Measurements from ENCODE around the gene VASH1. TPM values are rescaled to one million over a fixed set of nuclear protein-coding genes. Genes with fewer than 3 reads are reported as not detected.

Gene VASH1
- total and polyA plus RNA-seq, 2 donors from 2014 or later: 4.1 to 14.7 TPM

- TF ChIP-seq, protein P1, sequence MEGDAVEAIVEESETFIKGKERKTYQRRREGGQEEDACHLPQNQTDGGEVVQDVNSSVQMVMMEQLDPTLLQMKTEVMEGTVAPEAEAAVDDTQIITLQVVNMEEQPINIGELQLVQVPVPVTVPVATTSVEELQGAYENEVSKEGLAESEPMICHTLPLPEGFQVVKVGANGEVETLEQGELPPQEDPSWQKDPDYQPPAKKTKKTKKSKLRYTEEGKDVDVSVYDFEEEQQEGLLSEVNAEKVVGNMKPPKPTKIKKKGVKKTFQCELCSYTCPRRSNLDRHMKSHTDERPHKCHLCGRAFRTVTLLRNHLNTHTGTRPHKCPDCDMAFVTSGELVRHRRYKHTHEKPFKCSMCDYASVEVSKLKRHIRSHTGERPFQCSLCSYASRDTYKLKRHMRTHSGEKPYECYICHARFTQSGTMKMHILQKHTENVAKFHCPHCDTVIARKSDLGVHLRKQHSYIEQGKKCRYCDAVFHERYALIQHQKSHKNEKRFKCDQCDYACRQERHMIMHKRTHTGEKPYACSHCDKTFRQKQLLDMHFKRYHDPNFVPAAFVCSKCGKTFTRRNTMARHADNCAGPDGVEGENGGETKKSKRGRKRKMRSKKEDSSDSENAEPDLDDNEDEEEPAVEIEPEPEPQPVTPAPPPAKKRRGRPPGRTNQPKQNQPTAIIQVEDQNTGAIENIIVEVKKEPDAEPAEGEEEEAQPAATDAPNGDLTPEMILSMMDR (IDR thresholded peaks at IDR 0.05; ENCODE audit: borderline replicate concordance, extremely low read depth, insufficient read depth): no peak
- Histone ChIP-seq H3K36me3 (ENCODE audit: control insufficient read depth in 2 of 3, insufficient read depth in 3 of 3, low read length in 3 of 3) (no peaks in the 10 kb centered on the region), H3K27ac (ENCODE audit: low read depth in 2 of 2, low read length in 2 of 2) (no peak overlapping the region), H3K4me1 (ENCODE audit: control insufficient read depth in 2 of 3, insufficient read depth in 2 of 3, low read depth in 1 of 3, low read length in 3 of 3) (peaks cover 0 to 13% (median 0%) of the 10 kb centered on the region in 3 donors), H3K9me3 (ENCODE audit: control insufficient read depth in 2 of 3, insufficient read depth in 1 of 3, low read length in 3 of 3) (no peaks in the 10 kb centered on the region), H3K27me3 (ENCODE audit: control insufficient read depth, insufficient read depth, low read length) (no peaks in the 10 kb centered on the region), H3K9ac (ENCODE audit: low read length in 3 of 3) (peak overlapping the region; percentile 35 to 78 (median 59)), H3K4me3 (ENCODE audit: low read length in 3 of 3) (peak overlapping the region; percentile 36 to 68 (median 46))
- FAIRE-seq: no peak
- peak in 2 of 5 donors; percentile 9 to 68 for DNase-seq
- intact Hi-C loops (cut with DNase I): no loop called here
Measured at GRCh38 chr14:76760331-76761135, 735 bp upstream of the VASH1 start.

GRCh38 chr14:76761960-76762410 is 717 bp downstream of the VASH1 start:
- H3K9me3 ChIP-seq (ENCODE audit: control insufficient read depth in 2 of 3, insufficient read depth in 1 of 3, low read length in 3 of 3): no peaks in the 10 kb centered on the region
- no peaks in the 10 kb centered on the region for H3K36me3 ChIP-seq (ENCODE audit: control insufficient read depth in 2 of 3, insufficient read depth in 3 of 3, low read length in 3 of 3)
- no peaks in the 10 kb centered on the region for H3K27me3 ChIP-seq (ENCODE audit: control insufficient read depth, insufficient read depth, low read length)
- DNase-seq: peak in 3 of 5 donors; percentile 38 to 80 (median 62)
- peak overlapping the region in 2 of 3 donors; percentile 26 to 38 for H3K9ac ChIP-seq (ENCODE audit: low read length in 3 of 3)
- H3K27ac ChIP-seq (ENCODE audit: low read depth in 2 of 2, low read length in 2 of 2): peak overlapping the region; percentile 51 to 53
- peak overlapping the region; percentile 60 to 68 (median 63) for H3K4me3 ChIP-seq (ENCODE audit: low read length in 3 of 3)
- intact Hi-C loops (cut with DNase I): no loop called here
- FAIRE-seq: no peak
- peaks cover 0 to 13% (median 0%) of the 10 kb centered on the region in 3 donors for H3K4me1 ChIP-seq (ENCODE audit: control insufficient read depth in 2 of 3, insufficient read depth in 2 of 3, low read depth in 1 of 3, low read length in 3 of 3)
- TF ChIP-seq, protein P1 (IDR thresholded peaks at IDR 0.05; ENCODE audit: borderline replicate concordance, extremely low read depth, insufficient read depth): no peak

- H3K4me1 ChIP-seq (ENCODE audit: control insufficient read depth in 2 of 3, insufficient read depth in 2 of 3, low read depth in 1 of 3, low read length in 3 of 3): peaks cover 0 to 13% (median 0%) of the 10 kb centered on the region in 3 donors
- peak overlapping the region; percentile 51 to 53 for H3K27ac ChIP-seq (ENCODE audit: low read depth in 2 of 2, low read length in 2 of 2)
- intact Hi-C loops (cut with DNase I): no loop called here
- H3K4me3 ChIP-seq (ENCODE audit: low read length in 3 of 3): peak overlapping the region; percentile 60 to 68 (median 63)
- FAIRE-seq (no peak), DNase-seq (peak in 4 of 5 donors; percentile 15 to 69 (median 63))
- no peaks in the 10 kb centered on the region for H3K36me3 ChIP-seq (ENCODE audit: control insufficient read depth in 2 of 3, insufficient read depth in 3 of 3, low read length in 3 of 3)
- H3K9me3 ChIP-seq (ENCODE audit: control insufficient read depth in 2 of 3, insufficient read depth in 1 of 3, low read length in 3 of 3): no peaks in the 10 kb centered on the region
- TF ChIP-seq, protein P1 (IDR thresholded peaks at IDR 0.05; ENCODE audit: borderline replicate concordance, extremely low read depth, insufficient read depth): no peak
- no peaks in the 10 kb centered on the region for H3K27me3 ChIP-seq (ENCODE audit: control insufficient read depth, insufficient read depth, low read length)
- peak overlapping the region in 2 of 3 donors; percentile 26 to 38 for H3K9ac ChIP-seq (ENCODE audit: low read length in 3 of 3)
Measured at GRCh38 chr14:76762411-76763095, 1.3 kb downstream of the VASH1 start.

Measured in kidney (tissue), 14 donors.